Measurements from ENCODE around the gene KRTAP10-2. TPM values are rescaled to one million over a fixed set of nuclear protein-coding genes. Genes with fewer than 3 reads are reported as not detected.

KRTAP10-2 gene
- total and polyA plus RNA-seq, 2 experiments from 2014 or later, result not detected

GRCh38 chr21:44539991-44540666, 11.2 kb downstream of the KRTAP10-2 start, which contains the start of gene KRTAP10-1:
TSS of gene KRTAP10-1 (minus strand) at chr21:44540195. CDS start at chr21:44540150, 45 bp downstream.
- in situ Hi-C loops (cut with MboI), result no loop called here

GRCh38 chr21:44539046-44539445, 12.3 kb downstream of the KRTAP10-2 start:
- no peak overlapping the region for H3K9ac ChIP-seq
- H3F3A ChIP-seq (ENCODE audit: insufficient read depth), result no peaks in the 10 kb centered on the region
- no peaks in the 10 kb centered on the region for H3K4me1 ChIP-seq (ENCODE audit: insufficient read depth)
- no peaks in the 10 kb centered on the region for H4K20me1 ChIP-seq (ENCODE audit: insufficient read depth)
- no peaks in the 10 kb centered on the region for H3K79me2 ChIP-seq (ENCODE audit: insufficient read depth)
- no peaks in the 10 kb centered on the region for H3K36me3 ChIP-seq (ENCODE audit: low read depth)
- H3K9me3 ChIP-seq (ENCODE audit: low read depth), result no peaks in the 10 kb centered on the region
- no peak overlapping the region for H3K4me3 ChIP-seq
- no peaks in the 10 kb centered on the region for H3K27me3 ChIP-seq (replicated peaks; ENCODE audit: insufficient read depth)
- no peaks in the 10 kb centered on the region for H3K9me2 ChIP-seq (ENCODE audit: insufficient read depth)
- no peak for DNase-seq
- H3K4me2 ChIP-seq (ENCODE audit: unreplicated experiment), result no peak overlapping the region
- no peak overlapping the region for H3K27ac ChIP-seq
- in situ Hi-C loops (cut with MboI), result no loop called here
- H2AFZ ChIP-seq, result no peak overlapping the region
- TF ChIP-seq EZH2 (IDR thresholded peaks at IDR 0.05; ENCODE audit: insufficient read depth, poor library complexity, severe bottlenecking) (no peak), EZH2phosphoT487 (IDR thresholded peaks at IDR 0.05; ENCODE audit: insufficient read depth, low read depth) (no peak)
- WGBS, 2 experiments (ENCODE audit: low coverage in 1 of 2, low lambda C conversion rate in 2 of 2, missing lambda C conversion rate in 2 of 2), result 57 to 73% methylated on average over 12 to 14 of the region's 14 CpGs

More at GRCh38 chr21:44539991-44540666, 11.2 kb downstream of the KRTAP10-2 start, which contains the start of gene KRTAP10-1:
- WGBS, 2 experiments (ENCODE audit: low coverage in 1 of 2, low lambda C conversion rate in 2 of 2, missing lambda C conversion rate in 2 of 2), result 59 to 60% methylated on average over 21 of the region's 21 CpGs
- H3K9me3 ChIP-seq (ENCODE audit: low read depth), result no peaks in the 10 kb centered on the region
- H2AFZ ChIP-seq, result no peak within 1 kb of the TSS
- H3K27ac ChIP-seq, result no peak within 1 kb of the TSS
- H3K9ac ChIP-seq, result no peak within 1 kb of the TSS
- no peak within 1 kb of the TSS for H3K4me2 ChIP-seq (ENCODE audit: unreplicated experiment)
- H3K4me1 ChIP-seq (ENCODE audit: insufficient read depth), result no peaks in the 10 kb centered on the region
- no peak for DNase-seq
- no peak for TF ChIP-seq EZH2phosphoT487 (IDR thresholded peaks at IDR 0.05; ENCODE audit: insufficient read depth, low read depth)
- TF ChIP-seq EZH2 (IDR thresholded peaks at IDR 0.05; ENCODE audit: insufficient read depth, poor library complexity, severe bottlenecking), result no peak
- no peaks in the 10 kb centered on the region for H4K20me1 ChIP-seq (ENCODE audit: insufficient read depth)
- H3K79me2 ChIP-seq (ENCODE audit: insufficient read depth), result no peaks in the 10 kb centered on the region
- no peaks in the 10 kb centered on the region for H3K27me3 ChIP-seq (replicated peaks; ENCODE audit: insufficient read depth)
- no peaks in the 10 kb centered on the region for H3K36me3 ChIP-seq (ENCODE audit: low read depth)
- H3F3A ChIP-seq (ENCODE audit: insufficient read depth), result no peaks in the 10 kb centered on the region
- H3K4me3 ChIP-seq, result no peak within 1 kb of the TSS
- H3K9me2 ChIP-seq (ENCODE audit: insufficient read depth), result no peaks in the 10 kb centered on the region

- H3K79me2 ChIP-seq (ENCODE audit: insufficient read depth), result no peaks in the 10 kb centered on the region
- 65% methylated on average over 29 of the region's 33 CpGs for WGBS, 2 experiments (ENCODE audit: low coverage in 1 of 2, low lambda C conversion rate in 2 of 2, missing lambda C conversion rate in 2 of 2)
- in situ Hi-C loops (cut with MboI), result no loop called here
- H3K9me2 ChIP-seq (ENCODE audit: insufficient read depth), result no peaks in the 10 kb centered on the region
- no peaks in the 10 kb centered on the region for H3K36me3 ChIP-seq (ENCODE audit: low read depth)
- TF ChIP-seq EZH2 (IDR thresholded peaks at IDR 0.05; ENCODE audit: insufficient read depth, poor library complexity, severe bottlenecking) (no peak), EZH2phosphoT487 (IDR thresholded peaks at IDR 0.05; ENCODE audit: insufficient read depth, low read depth) (no peak)
- DNase-seq, result no peak
- no peaks in the 10 kb centered on the region for H3K27me3 ChIP-seq (replicated peaks; ENCODE audit: insufficient read depth)
- H3K4me3 ChIP-seq, result no peak overlapping the region
- H3K4me1 ChIP-seq (ENCODE audit: insufficient read depth), result no peaks in the 10 kb centered on the region
- no peaks in the 10 kb centered on the region for H4K20me1 ChIP-seq (ENCODE audit: insufficient read depth)
- no peak overlapping the region for H2AFZ ChIP-seq
- H3K4me2 ChIP-seq (ENCODE audit: unreplicated experiment), result no peak overlapping the region
- no peak overlapping the region for H3K27ac ChIP-seq
- no peaks in the 10 kb centered on the region for H3F3A ChIP-seq (ENCODE audit: insufficient read depth)
- no peaks in the 10 kb centered on the region for H3K9me3 ChIP-seq (ENCODE audit: low read depth)
- H3K9ac ChIP-seq, result no peak overlapping the region
Observed at GRCh38 chr21:44537930-44538911, 13.1 kb downstream of the KRTAP10-2 start.

- Histone ChIP-seq H3K27me3 (replicated peaks; ENCODE audit: insufficient read depth) (no peaks in the 10 kb centered on the region), H2AFZ (no peak overlapping the region), H3K4me1 (ENCODE audit: insufficient read depth) (no peaks in the 10 kb centered on the region), H3K4me3 (no peak overlapping the region), H3K36me3 (ENCODE audit: low read depth) (no peaks in the 10 kb centered on the region), H3K9me2 (ENCODE audit: insufficient read depth) (no peaks in the 10 kb centered on the region), H4K20me1 (ENCODE audit: insufficient read depth) (no peaks in the 10 kb centered on the region), H3K27ac (no peak overlapping the region), H3F3A (ENCODE audit: insufficient read depth) (no peaks in the 10 kb centered on the region), H3K9ac (no peak overlapping the region), H3K4me2 (ENCODE audit: unreplicated experiment) (no peak overlapping the region), H3K9me3 (ENCODE audit: low read depth) (no peaks in the 10 kb centered on the region), H3K79me2 (ENCODE audit: insufficient read depth) (no peaks in the 10 kb centered on the region)
- DNase-seq, result no peak
- no peak for TF ChIP-seq EZH2 (IDR thresholded peaks at IDR 0.05; ENCODE audit: insufficient read depth, poor library complexity, severe bottlenecking)
- TF ChIP-seq EZH2phosphoT487 (IDR thresholded peaks at IDR 0.05; ENCODE audit: insufficient read depth, low read depth), result no peak
- in situ Hi-C loops (cut with MboI), result no loop called here
- 20 to 24% methylated on average over 7 of the region's 7 CpGs for WGBS, 2 experiments (ENCODE audit: low coverage in 1 of 2, low lambda C conversion rate in 2 of 2, missing lambda C conversion rate in 2 of 2)
Observed at GRCh38 chr21:44535963-44536362, 15.3 kb downstream of the KRTAP10-2 start.

Measured in GM23248 (cell line).